ENCODE measurements around the gene OSGIN1.

DNA sequence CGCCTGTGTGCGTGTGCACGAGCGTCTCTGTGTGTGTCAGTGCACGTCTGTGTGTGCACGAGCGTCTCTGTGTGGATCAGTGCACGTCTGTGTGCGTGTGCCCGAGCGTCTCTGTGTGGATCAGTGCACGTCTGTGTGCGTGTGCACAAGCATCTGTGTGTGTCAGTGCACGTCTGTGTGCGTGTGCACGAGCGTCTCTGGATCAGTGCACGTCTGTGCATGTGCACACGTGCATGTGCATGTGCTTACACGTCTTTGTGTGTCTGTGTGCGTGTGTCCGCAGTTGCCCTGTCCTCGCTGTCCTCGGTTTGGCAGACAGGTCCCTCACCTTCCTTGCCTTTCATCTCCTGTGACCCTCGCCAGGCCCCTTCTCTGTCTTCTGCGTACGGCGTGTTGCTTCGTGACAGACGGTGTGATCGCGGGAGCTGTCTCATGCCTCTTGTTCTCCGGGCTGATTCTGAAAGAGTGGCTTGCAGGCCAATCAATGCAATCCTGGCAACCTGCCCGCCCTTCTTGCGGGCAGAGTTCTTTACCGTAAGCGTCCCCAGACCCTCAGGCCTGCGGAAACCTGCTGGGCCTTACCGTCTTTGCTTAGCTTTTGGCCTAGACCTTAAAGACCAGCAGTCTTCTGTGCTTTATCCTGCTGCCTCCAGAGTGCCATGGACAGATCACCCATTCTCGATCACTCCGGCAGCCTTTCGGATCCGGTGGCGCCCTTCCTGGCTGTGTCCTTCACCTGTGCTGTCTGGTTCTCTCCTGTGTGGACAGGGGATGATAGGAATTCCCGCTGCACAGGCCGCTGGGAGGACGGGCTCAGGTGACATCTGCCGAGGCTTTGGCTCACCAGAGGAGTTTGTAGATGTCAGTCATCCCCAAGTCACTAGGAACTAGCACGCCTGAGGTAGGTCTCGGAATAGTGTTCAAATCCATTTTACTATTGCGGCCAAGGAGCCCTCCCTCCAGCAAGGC, 35.6 kb upstream of the OSGIN1 start:
- TF ChIP-seq, protein P1, sequence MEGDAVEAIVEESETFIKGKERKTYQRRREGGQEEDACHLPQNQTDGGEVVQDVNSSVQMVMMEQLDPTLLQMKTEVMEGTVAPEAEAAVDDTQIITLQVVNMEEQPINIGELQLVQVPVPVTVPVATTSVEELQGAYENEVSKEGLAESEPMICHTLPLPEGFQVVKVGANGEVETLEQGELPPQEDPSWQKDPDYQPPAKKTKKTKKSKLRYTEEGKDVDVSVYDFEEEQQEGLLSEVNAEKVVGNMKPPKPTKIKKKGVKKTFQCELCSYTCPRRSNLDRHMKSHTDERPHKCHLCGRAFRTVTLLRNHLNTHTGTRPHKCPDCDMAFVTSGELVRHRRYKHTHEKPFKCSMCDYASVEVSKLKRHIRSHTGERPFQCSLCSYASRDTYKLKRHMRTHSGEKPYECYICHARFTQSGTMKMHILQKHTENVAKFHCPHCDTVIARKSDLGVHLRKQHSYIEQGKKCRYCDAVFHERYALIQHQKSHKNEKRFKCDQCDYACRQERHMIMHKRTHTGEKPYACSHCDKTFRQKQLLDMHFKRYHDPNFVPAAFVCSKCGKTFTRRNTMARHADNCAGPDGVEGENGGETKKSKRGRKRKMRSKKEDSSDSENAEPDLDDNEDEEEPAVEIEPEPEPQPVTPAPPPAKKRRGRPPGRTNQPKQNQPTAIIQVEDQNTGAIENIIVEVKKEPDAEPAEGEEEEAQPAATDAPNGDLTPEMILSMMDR (conservative IDR thresholded peaks at IDR 0.05; ENCODE audit: low read depth, low read length) = no peak
- TF ChIP-seq EZH2 (IDR thresholded peaks at IDR 0.05; ENCODE audit: low read length, unreplicated experiment) = no peak
- TF ChIP-seq EZH2phosphoT487 (IDR thresholded peaks at IDR 0.05; ENCODE audit: borderline replicate concordance, low read length) = no peak
